Type B pancreatic cell (in vitro differentiated cells): ENCODE results near the gene ZC3H11A. TPM values are rescaled to one million over a fixed set of nuclear protein-coding genes. Genes with fewer than 3 reads are reported as not detected.

ENCODE experiments used
- DNase-seq: peaks from one replicate; pipeline ENCODE4 v3.0.0; 2021; ENCODE audit warnings: mixed read lengths; ENCODE audit not compliant: unreplicated experiment; ENCODE audit errors: extremely low spot score
- H3K27ac Mint-ChIP-seq: 2 replicates; pipeline ENCODE4 v1.8.0; 2021; ENCODE audit warnings: mild to moderate bottlenecking, mixed read lengths
- H3K27me3 Mint-ChIP-seq: 2 replicates; pipeline ENCODE4 v1.8.0; 2021; ENCODE audit warnings: mixed read lengths
- H3K36me3 Mint-ChIP-seq: 2 replicates; pipeline ENCODE4 v1.8.0; 2021; ENCODE audit warnings: mixed read lengths
- H3K4me1 Mint-ChIP-seq: one replicate; pipeline ENCODE4 v1.8.0; 2021; ENCODE audit warnings: mixed read lengths; ENCODE audit not compliant: unreplicated experiment
- H3K4me3 Mint-ChIP-seq: 2 replicates; pipeline ENCODE4 v1.8.0; 2021; ENCODE audit warnings: mild to moderate bottlenecking, mixed read lengths
- H3K9me3 Mint-ChIP-seq: 2 replicates; pipeline ENCODE4 v1.8.0; 2021; ENCODE audit warnings: mixed read lengths
- total RNA-seq: library from RNA; stranded (reverse); gene quantifications from 2 replicates; pipeline ENCODE4 v1.2.1, GENCODE V29; 2021; ENCODE audit warnings: low replicate concordance
- TF ChIP-seq, protein P1 (sequence below): fragments of 200-600 bp; sonication (generic); conservative IDR thresholded peaks from 2 replicates; pipeline ENCODE4 v1.5.0; 2021; ENCODE audit warnings: antibody characterized with exemption, mild to moderate bottlenecking

The ZC3H11A gene
- total RNA-seq, 1 donor from 2014 or later: 95.5 TPM

DNA sequence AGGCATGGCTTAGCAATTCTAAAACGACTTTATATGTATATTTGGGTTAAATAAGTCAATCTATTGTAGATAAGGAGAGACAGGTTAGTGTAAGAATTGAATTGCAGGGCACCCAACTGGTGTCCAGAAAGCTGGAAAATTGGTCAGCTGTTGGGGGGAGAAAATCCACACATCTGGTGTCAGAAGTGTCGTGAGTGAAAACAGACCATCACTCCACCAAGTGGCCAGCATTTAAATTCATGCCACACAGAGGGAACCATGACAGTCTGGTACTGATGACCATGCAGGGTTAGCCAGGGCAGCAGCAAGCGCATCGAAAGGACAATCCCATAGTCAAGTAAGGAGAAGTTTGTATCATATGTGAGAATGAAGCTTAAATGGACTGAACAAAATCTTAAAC is 18.8 kb upstream of the ZC3H11A start:
- no peak overlapping the region for H3K27ac Mint-ChIP-seq

DNA sequence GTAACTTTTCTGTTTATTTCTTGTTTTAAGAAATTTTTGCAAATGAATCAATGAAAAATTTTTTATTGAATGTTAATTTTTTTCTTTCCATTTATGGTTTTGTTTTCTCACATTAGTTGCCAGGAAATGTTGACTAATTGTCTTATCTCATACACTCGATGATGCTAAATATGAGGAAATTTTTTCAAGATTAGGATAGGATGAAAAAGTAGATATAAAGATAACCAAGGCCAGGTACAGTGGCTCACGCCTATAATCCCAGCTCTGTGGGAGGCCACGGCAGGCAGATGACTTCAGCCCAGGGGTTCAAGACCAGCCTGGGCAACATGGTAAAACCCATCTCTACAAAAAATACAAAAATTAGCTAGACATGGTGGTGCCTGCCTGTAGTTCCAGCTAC is 17.8 kb upstream of the ZC3H11A start:
- Mint-ChIP-seq H3K27ac (no peak overlapping the region), H3K27me3 (no peaks in the 10 kb centered on the region), H3K9me3 (no peaks in the 10 kb centered on the region), H3K4me1 (no peaks in the 10 kb centered on the region), H3K4me3 (no peak overlapping the region), H3K36me3 (no peaks in the 10 kb centered on the region)
- TF ChIP-seq, protein P1, sequence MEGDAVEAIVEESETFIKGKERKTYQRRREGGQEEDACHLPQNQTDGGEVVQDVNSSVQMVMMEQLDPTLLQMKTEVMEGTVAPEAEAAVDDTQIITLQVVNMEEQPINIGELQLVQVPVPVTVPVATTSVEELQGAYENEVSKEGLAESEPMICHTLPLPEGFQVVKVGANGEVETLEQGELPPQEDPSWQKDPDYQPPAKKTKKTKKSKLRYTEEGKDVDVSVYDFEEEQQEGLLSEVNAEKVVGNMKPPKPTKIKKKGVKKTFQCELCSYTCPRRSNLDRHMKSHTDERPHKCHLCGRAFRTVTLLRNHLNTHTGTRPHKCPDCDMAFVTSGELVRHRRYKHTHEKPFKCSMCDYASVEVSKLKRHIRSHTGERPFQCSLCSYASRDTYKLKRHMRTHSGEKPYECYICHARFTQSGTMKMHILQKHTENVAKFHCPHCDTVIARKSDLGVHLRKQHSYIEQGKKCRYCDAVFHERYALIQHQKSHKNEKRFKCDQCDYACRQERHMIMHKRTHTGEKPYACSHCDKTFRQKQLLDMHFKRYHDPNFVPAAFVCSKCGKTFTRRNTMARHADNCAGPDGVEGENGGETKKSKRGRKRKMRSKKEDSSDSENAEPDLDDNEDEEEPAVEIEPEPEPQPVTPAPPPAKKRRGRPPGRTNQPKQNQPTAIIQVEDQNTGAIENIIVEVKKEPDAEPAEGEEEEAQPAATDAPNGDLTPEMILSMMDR: no peak
- no peak for DNase-seq

More for the DNA sequence above, 18.8 kb upstream of the ZC3H11A start:
- Mint-ChIP-seq H3K36me3 (no peaks in the 10 kb centered on the region), H3K4me1 (no peaks in the 10 kb centered on the region), H3K9me3 (no peaks in the 10 kb centered on the region), H3K4me3 (no peak overlapping the region), H3K27me3 (no peaks in the 10 kb centered on the region)
- TF ChIP-seq, protein P1: no peak
- no peak for DNase-seq

DNA sequence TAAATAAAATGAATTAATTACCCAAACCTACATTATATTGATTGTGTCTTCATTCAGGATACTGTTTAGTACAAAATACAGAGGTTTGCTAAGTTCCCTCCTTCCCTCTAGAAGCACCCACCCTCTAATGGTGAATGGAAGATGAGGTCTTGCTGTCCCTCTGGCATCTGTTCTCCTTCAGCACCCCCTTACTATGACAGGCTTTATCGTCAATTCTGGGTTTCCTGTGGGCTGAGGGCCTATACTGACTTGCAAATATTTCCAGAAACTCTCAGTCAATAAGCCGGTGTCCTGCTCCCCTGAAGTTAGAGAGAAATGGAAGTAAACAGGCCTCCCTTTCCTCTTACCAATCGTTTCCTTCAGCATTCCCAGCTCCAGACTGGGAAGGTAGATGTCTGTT is 17.3 kb upstream of the ZC3H11A start:
- no peak overlapping the region for H3K27ac Mint-ChIP-seq
- no peaks in the 10 kb centered on the region for H3K9me3 Mint-ChIP-seq
- no peak for DNase-seq
- no peaks in the 10 kb centered on the region for H3K27me3 Mint-ChIP-seq
- no peaks in the 10 kb centered on the region for H3K4me1 Mint-ChIP-seq
- TF ChIP-seq, protein P1: no peak
- no peak overlapping the region for H3K4me3 Mint-ChIP-seq
- H3K36me3 Mint-ChIP-seq: no peaks in the 10 kb centered on the region

DNA sequence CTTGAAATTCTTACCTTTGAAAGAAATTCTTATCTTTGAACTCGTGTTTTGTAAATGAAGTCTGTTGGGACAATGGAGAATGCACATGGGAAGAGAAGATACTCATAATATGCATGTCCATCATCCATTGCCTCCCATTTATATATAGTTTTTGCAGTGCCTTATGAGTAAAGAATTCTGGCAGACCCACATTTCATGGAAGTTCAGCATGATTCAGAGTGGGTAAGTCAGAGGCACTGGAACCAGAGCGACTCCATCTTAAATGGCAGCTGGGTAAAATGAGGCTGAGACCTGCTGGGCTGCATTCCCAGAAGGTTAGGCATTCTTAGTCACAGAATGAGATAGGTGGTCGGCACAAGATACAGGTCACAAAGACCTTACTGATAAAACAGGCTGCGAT is 16.6 kb upstream of the ZC3H11A start:
- no peak for DNase-seq
- Mint-ChIP-seq H3K36me3 (no peaks in the 10 kb centered on the region), H3K4me1 (no peaks in the 10 kb centered on the region), H3K9me3 (no peaks in the 10 kb centered on the region), H3K27me3 (no peaks in the 10 kb centered on the region), H3K27ac (no peak overlapping the region), H3K4me3 (no peak overlapping the region)
- TF ChIP-seq, protein P1: no peak

DNA sequence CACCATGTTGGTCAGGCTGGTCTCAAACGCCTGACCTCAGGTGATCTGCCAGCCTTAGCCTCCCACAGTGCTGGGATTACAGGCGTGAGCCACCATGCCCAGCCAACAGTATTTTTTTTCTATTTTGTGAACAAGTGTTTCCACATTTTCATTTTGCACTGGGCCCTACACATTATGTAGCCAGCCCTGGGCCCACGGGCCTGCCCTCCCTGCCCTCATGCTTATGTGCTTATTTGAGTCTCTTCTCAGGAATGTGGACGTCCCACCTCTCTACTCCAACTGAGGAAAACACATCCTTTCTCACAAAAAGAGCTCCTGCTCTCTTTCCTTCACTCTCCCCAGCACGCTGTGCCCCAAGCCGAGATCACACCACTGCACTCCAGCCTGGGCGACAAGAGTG is 13.5 kb upstream of the ZC3H11A start:
- Mint-ChIP-seq H3K27ac (no peak overlapping the region), H3K27me3 (no peaks in the 10 kb centered on the region), H3K9me3 (peaks cover 4% of the 10 kb centered on the region)

More for the DNA sequence above, 13.5 kb upstream of the ZC3H11A start:
- Mint-ChIP-seq H3K36me3 (no peaks in the 10 kb centered on the region), H3K4me1 (no peaks in the 10 kb centered on the region), H3K4me3 (no peak overlapping the region)
- DNase-seq: no peak
- TF ChIP-seq, protein P1: no peak
